HCT116 (cell line): ENCODE measurements around the gene TMEM131.

ENCODE experiments used
- EGR1 ChIP-seq: IDR thresholded peaks from 2 replicates; pipeline ENCODE4 v1.6.1; 2012; ENCODE audit warnings: low read depth
- POLR2A ChIP-seq: IDR thresholded peaks from 2 replicates; pipeline ENCODE4 v1.7.0; 2011; ENCODE audit warnings: borderline replicate concordance; ENCODE audit not compliant: insufficient read depth, insufficient read length; ENCODE audit errors: extremely low read depth
- RAD21 ChIP-seq: IDR thresholded peaks from 2 replicates; pipeline ENCODE4 v1.6.1; 2012; ENCODE audit warnings: low read depth, mild to moderate bottlenecking
- TF ChIP-seq, protein P1 (sequence below), 3 experiments: fragments of 200-600 bp in 1 of 3; sonication (generic) in 1 of 3; IDR thresholded peaks in 2 of 3; conservative IDR thresholded peaks in 1 of 3; 2 replicates each; pipeline ENCODE4 v1.5.1; 2012 to 2017; ENCODE audit warnings: low read depth in 2 of 3, low read length in 2 of 3, antibody characterized with exemption in 1 of 3, borderline replicate concordance in 1 of 3, control low read depth in 1 of 3, mild to moderate bottlenecking in 1 of 3, mixed read lengths in 1 of 3, mixed run types in 1 of 3, moderate library complexity in 1 of 3; ENCODE audit not compliant: insufficient read depth in 1 of 3
- TF ChIP-seq, protein P2 (sequence below): IDR thresholded peaks from 2 replicates; pipeline ENCODE4 v1.6.1; 2012

DNA sequence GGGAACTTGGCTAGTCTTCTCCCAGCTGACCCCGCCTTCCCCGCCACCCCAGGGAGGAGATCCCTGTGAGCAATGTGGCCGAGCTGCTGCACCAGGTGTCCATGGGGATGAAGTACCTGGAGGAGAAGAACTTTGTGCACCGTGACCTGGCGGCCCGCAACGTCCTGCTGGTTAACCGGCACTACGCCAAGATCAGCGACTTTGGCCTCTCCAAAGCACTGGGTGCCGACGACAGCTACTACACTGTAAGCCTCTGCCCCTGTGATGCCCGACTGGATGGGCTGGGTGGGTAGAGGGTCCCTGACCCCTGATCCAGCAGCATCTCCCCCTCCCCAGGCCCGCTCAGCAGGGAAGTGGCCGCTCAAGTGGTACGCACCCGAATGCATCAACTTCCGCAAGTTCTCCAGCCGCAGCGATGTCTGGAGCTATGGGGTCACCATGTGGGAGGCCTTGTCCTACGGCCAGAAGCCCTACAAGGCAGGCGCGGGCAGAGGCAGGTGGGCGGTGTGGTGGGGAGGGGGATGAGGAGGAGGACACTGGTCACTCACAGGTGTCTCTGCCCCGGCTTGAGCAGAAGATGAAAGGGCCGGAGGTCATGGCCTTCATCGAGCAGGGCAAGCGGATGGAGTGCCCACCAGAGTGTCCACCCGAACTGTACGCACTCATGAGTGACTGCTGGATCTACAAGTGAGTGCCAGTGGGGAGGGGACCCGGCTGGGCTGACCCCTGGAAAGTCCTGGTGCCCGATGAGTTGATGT lies 258.1 kb downstream of the TMEM131 start:
- TF ChIP-seq, protein P1, sequence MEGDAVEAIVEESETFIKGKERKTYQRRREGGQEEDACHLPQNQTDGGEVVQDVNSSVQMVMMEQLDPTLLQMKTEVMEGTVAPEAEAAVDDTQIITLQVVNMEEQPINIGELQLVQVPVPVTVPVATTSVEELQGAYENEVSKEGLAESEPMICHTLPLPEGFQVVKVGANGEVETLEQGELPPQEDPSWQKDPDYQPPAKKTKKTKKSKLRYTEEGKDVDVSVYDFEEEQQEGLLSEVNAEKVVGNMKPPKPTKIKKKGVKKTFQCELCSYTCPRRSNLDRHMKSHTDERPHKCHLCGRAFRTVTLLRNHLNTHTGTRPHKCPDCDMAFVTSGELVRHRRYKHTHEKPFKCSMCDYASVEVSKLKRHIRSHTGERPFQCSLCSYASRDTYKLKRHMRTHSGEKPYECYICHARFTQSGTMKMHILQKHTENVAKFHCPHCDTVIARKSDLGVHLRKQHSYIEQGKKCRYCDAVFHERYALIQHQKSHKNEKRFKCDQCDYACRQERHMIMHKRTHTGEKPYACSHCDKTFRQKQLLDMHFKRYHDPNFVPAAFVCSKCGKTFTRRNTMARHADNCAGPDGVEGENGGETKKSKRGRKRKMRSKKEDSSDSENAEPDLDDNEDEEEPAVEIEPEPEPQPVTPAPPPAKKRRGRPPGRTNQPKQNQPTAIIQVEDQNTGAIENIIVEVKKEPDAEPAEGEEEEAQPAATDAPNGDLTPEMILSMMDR (IDR thresholded peaks at IDR 0.05 in 2 of 3, conservative IDR thresholded peaks at IDR 0.05 in 1 of 3; ENCODE audit: borderline replicate concordance in 1 of 3, insufficient read depth in 1 of 3, low read depth in 2 of 3, low read length in 2 of 3), result no peak
- TF ChIP-seq POLR2A (no peak), EGR1 (no peak), RAD21 (no peak)
- TF ChIP-seq, protein P2, sequence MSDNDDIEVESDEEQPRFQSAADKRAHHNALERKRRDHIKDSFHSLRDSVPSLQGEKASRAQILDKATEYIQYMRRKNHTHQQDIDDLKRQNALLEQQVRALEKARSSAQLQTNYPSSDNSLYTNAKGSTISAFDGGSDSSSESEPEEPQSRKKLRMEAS, result no peak
